Ovary (tissue), 3 donors: Measurements from ENCODE around the gene CD151.

Experiments
- CTCF ChIP-seq, 3 donors: fragments of 450-650 bp in 2 of 3; fragments of 200-600 bp in 1 of 3; IDR thresholded peaks; one replicate each; pipeline versions ENCODE4 v1.5.1 to v1.8.0; 2016 to 2022; ENCODE audit warnings: antibody characterized with exemption in 3 of 3, mild to moderate bottlenecking in 1 of 3
- POLR2A ChIP-seq: fragments of 450-650 bp; IDR thresholded peaks from one replicate; pipeline ENCODE4 v1.6.1; 2017; ENCODE audit warnings: antibody characterized with exemption, mild to moderate bottlenecking, moderate library complexity
- donor health status: DM: no; HTN: no; CAD: no.

- TF ChIP-seq POLR2A (no peak), CTCF (IDR thresholded peaks at IDR 0.05) (no peak)
Measured at GRCh38 chr11:795634-796564, 36.9 kb upstream of the CD151 start.
